ENCODE measurements around the gene SREK1IP1. TPM values are rescaled to one million over a fixed set of nuclear protein-coding genes. Genes with fewer than 3 reads are reported as not detected.

Gene SREK1IP1
- total and polyA plus RNA-seq, 10 of the 15 experiments (the other 5 are each of a cell fraction or from before 2014, with no cell fraction given), result 9.1 to 60.3 (median 26.9) TPM

- FAIRE-seq, result peak; percentile 23
- Histone ChIP-seq H3K79me2 (ENCODE audit: control insufficient read depth, insufficient read depth, low read length) (no peaks in the 10 kb centered on the region), H3K9ac (ENCODE audit: control insufficient read depth, insufficient read depth, low read length) (no peak overlapping the region), H3K4me3 (no peak overlapping the region), H3K9me3 (replicated peaks; ENCODE audit: control insufficient read depth, insufficient read depth, low read length) (no peaks in the 10 kb centered on the region), H2AFZ (ENCODE audit: control insufficient read depth, low read depth, low read length) (no peak overlapping the region), H3K4me2 (ENCODE audit: control insufficient read depth, insufficient read depth) (no peak overlapping the region), H4K20me1 (ENCODE audit: control insufficient read depth, insufficient read depth) (no peaks in the 10 kb centered on the region), H3K27me3 (replicated peaks in 1 of 2; ENCODE audit: control insufficient read depth in 2 of 2, insufficient read depth in 2 of 2, low read length in 1 of 2) (no peaks in the 10 kb centered on the region), H3K36me3 (ENCODE audit: control insufficient read depth in 2 of 2, insufficient read depth in 2 of 2, low read length in 1 of 2) (peaks cover 0 to 2% of the 10 kb centered on the region in 2 experiments; a peak in 1 of 4 replicates), H3K4me1 (ENCODE audit: control insufficient read depth, insufficient read depth, low read length) (no peaks in the 10 kb centered on the region), H3K27ac (ENCODE audit: control insufficient read depth, insufficient read depth) (no peak overlapping the region)
- TF ChIP-seq GATAD2B (conservative IDR thresholded peaks at IDR 0.05; ENCODE audit: low read depth) (no peak), CBX5 (IDR thresholded peaks at IDR 0.05; ENCODE audit: low read depth) (no peak), GABPA (IDR thresholded peaks at IDR 0.05; ENCODE audit: low read depth) (no peak), YBX1 (IDR thresholded peaks at IDR 0.05) (no peak), HSF1 (IDR thresholded peaks at IDR 0.05; ENCODE audit: low read depth, low read length) (no peak)
- intact Hi-C loops (cut with micrococcal nuclease; ENCODE audit: unreplicated experiment), result no loop called here
- 100% methylated on average over 1 of the region's 1 CpG for WGBS (ENCODE audit: insufficient coverage, insufficient replicate concordance, low lambda C conversion rate, missing lambda C conversion rate)
- no peak for DNase-seq (ENCODE audit: low read depth, low spot score)
- ATAC-seq, result no peak
- ChIA-PET RAD21 (ENCODE audit: unreplicated experiment) (no interaction called here), SMC1A (ENCODE audit: uncharacterized antibody, unreplicated experiment) (no interaction called here), POLR2A (no interaction called here), CTCF (no interaction called here)
- no TSS peak for BruUV-seq (replicated peaks)
- in situ Hi-C loops (cut with MboI), result no loop called here
These were observed 26.1 kb downstream of the SREK1IP1 start for GRCh38 chr5:64742411-64742810.

- no peak for FAIRE-seq
- H3K79me2 ChIP-seq (ENCODE audit: control insufficient read depth, insufficient read depth, low read length), result no peaks in the 10 kb centered on the region
- no peaks in the 10 kb centered on the region for H4K20me1 ChIP-seq (ENCODE audit: control insufficient read depth, insufficient read depth)
- intact Hi-C loops (cut with micrococcal nuclease; ENCODE audit: unreplicated experiment), result loop anchor here (5.0 kb wide), 1 partner anchor 55 kb away; no protein-coding TSS in a partner anchor
- RAD21 ChIA-PET (ENCODE audit: unreplicated experiment), result interaction anchor here (0.7 kb wide), 1 partner anchor 47 kb away, joined by 3 read pairs; no protein-coding TSS in a partner anchor
- 86% methylated on average over 2 of the region's 2 CpGs for WGBS (ENCODE audit: insufficient coverage, insufficient replicate concordance, low lambda C conversion rate, missing lambda C conversion rate)
- H2AFZ ChIP-seq (ENCODE audit: control insufficient read depth, low read depth, low read length), result no peak overlapping the region
- no peaks in the 10 kb centered on the region for H3K4me1 ChIP-seq (ENCODE audit: control insufficient read depth, insufficient read depth, low read length)
- SMC1A ChIA-PET (ENCODE audit: uncharacterized antibody, unreplicated experiment), result no interaction called here
- no TSS peak for BruUV-seq (replicated peaks)
- in situ Hi-C loops (cut with MboI), result no loop called here
- no peaks in the 10 kb centered on the region for H3K27me3 ChIP-seq (replicated peaks in 1 of 2; ENCODE audit: control insufficient read depth in 2 of 2, insufficient read depth in 2 of 2, low read length in 1 of 2)
- no peaks in the 10 kb centered on the region for H3K9me3 ChIP-seq (replicated peaks; ENCODE audit: control insufficient read depth, insufficient read depth, low read length)
- ATAC-seq, result no peak
- peaks cover 0 to 13% of the 10 kb centered on the region in 2 experiments; a peak in 2 of 4 replicates for H3K36me3 ChIP-seq (ENCODE audit: control insufficient read depth in 2 of 2, insufficient read depth in 2 of 2, low read length in 1 of 2)
- H3K9ac ChIP-seq (ENCODE audit: control insufficient read depth, insufficient read depth, low read length), result no peak overlapping the region
- no peak overlapping the region for H3K27ac ChIP-seq (ENCODE audit: control insufficient read depth, insufficient read depth)
- CTCF ChIA-PET, result interaction anchor here (0.6 kb wide), 1 partner anchor 58 kb away, joined by 3 read pairs; no protein-coding TSS in a partner anchor
- H3K4me3 ChIP-seq, result no peak overlapping the region
- DNase-seq (ENCODE audit: low read depth, low spot score), result no peak
- POLR2A ChIA-PET, result interaction anchor here (0.7 kb wide), 2 partner anchors 50 to 551 kb away, joined by 3 to 8 read pairs; no protein-coding TSS in a partner anchor
- H3K4me2 ChIP-seq (ENCODE audit: control insufficient read depth, insufficient read depth), result no peak overlapping the region
- TF ChIP-seq SUPT20H (IDR thresholded peaks at IDR 0.05; ENCODE audit: borderline replicate concordance, control insufficient read depth, low read depth, low read length), result no peak
- TF ChIP-seq STAT1 (conservative IDR thresholded peaks at IDR 0.05), result no peak
- no peak for TF ChIP-seq ZSCAN29 (IDR thresholded peaks at IDR 0.05)
- TF ChIP-seq IKZF2 (IDR thresholded peaks at IDR 0.05), result no peak
- TF ChIP-seq SREBF1 (IDR thresholded peaks at IDR 0.05; ENCODE audit: low read length), result no peak
- no peak for TF ChIP-seq ZNF207 (IDR thresholded peaks at IDR 0.05; ENCODE audit: borderline replicate concordance)
- no peak for TF ChIP-seq ATF2 (IDR thresholded peaks at IDR 0.05; ENCODE audit: low read length)
- TF ChIP-seq ETV6 (conservative IDR thresholded peaks at IDR 0.05 in 1 of 2, IDR thresholded peaks at IDR 0.05 in 1 of 2; ENCODE audit: borderline replicate concordance in 1 of 2, low read depth in 1 of 2), result no peak
- TF ChIP-seq MLLT1 (IDR thresholded peaks at IDR 0.05), result no peak
- no peak for TF ChIP-seq YBX1 (IDR thresholded peaks at IDR 0.05)
- TF ChIP-seq SMARCA5 (IDR thresholded peaks at IDR 0.05), result no peak
These were observed 41.3 kb downstream of the SREK1IP1 start for GRCh38 chr5:64727150-64727549.

Measured in GM12878 (cell line).